ENCODE results near the gene MAPK8IP3. TPM values are rescaled to one million over a fixed set of nuclear protein-coding genes. Genes with fewer than 3 reads are reported as not detected.
"Not testable (repeated sequence)": the region's sequence is repeated elsewhere in the genome, so short reads cannot be mapped to it uniquely, and the experiment has no call there.

Gene MAPK8IP3
- polyA plus RNA-seq, 4 donors = 38.7 to 54.3 (median 49.1) TPM

DNA sequence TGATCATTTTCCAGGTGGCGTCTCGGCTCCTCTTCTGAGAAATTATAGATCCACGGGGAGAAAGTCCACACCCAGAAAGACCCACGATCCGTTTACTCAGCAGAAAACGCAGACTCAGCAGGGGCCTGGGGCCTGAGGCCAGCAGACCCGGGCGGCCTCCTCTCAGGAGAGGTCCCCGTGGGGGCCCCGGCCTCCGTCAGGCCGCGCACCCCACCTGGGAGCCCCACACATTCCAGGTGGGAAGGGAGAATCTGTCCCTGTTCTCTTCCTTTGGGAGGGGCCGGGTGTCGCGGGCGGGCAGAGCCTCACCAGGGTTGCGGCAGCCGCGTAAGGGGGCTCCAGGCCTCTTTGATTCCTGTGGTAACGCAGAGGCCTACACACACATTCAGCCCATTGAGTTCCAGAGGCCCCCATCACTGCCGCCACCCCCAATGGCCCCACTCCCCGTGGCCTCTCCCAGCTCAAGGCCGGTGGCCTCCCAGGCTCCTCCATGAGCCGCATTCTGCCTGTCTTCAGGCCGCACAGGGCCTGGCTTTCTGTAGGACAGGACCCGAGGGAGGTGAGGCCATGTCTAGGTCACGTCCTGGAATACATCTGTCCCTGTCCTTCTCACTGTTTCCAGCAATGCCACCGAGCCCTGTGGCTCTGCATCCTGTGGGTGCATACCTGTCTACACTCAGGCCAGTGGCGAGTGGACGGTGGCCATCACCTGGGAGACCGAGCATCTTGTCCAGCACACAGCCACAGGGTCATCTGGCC, 89.1 kb downstream of the MAPK8IP3 start:
- no peak for DNase-seq (ENCODE audit: low read depth in 4 of 4, low spot score in 3 of 4)

- not testable (repeated sequence) for DNase-seq (ENCODE audit: low read depth in 4 of 4, low spot score in 3 of 4)
Observed at GRCh38 chr16:1799263-1799662, 93.3 kb downstream of the MAPK8IP3 start.

DNA sequence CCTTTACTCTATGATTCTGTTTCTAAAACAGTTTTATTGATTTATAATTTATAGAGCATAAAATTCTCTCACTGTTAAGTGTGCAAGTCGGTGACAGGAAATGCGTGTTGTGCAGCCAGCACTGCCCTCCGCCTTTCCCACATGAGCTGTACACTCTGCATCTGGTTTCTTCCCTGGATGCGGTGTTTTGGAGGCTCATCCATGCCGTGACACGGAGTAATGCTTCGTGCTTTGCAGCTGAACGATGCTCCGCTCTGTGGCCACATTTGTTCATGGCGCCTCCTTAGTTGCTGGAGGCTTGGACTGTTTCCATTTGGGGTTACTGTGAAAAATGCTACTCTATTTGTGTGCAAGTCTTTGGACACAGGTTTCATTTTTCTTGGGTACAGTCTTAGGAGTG, 94.7 kb downstream of the MAPK8IP3 start:
- no peak for DNase-seq (ENCODE audit: low read depth in 4 of 4, low spot score in 3 of 4)

- DNase-seq (ENCODE audit: low read depth in 4 of 4, low spot score in 3 of 4) = no peak
Observed at GRCh38 chr16:1807626-1808025, 101.6 kb downstream of the MAPK8IP3 start.

GRCh38 chr16:1808691-1809090, 102.7 kb downstream of the MAPK8IP3 start:
- DNase-seq (ENCODE audit: low read depth in 4 of 4, low spot score in 3 of 4) = no peak

GRCh38 chr16:1809281-1809801, 103.3 kb downstream of the MAPK8IP3 start:
- no peak for DNase-seq (ENCODE audit: low read depth in 4 of 4, low spot score in 3 of 4)

DNA sequence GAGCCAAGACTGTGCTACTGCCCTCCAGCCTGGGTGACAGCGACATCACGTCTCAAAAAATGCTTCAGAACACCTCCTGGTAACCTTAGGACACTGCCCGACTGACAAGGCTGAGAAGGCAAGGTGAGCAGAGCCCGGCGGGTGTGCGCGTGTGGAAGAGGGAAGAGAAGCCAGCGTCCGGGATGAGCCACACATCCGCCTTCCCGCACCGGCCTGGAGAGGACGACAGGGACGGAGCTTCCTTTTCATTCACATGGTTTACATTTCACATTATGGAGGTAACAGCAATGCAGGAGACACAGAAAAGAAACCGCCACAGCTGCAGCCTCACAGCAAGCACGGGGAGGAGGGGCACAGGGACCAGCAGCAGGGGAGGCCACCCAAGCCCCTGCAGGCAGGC, 104.1 kb downstream of the MAPK8IP3 start:
- DNase-seq (ENCODE audit: low read depth in 4 of 4, low spot score in 3 of 4) = no peak

DNA sequence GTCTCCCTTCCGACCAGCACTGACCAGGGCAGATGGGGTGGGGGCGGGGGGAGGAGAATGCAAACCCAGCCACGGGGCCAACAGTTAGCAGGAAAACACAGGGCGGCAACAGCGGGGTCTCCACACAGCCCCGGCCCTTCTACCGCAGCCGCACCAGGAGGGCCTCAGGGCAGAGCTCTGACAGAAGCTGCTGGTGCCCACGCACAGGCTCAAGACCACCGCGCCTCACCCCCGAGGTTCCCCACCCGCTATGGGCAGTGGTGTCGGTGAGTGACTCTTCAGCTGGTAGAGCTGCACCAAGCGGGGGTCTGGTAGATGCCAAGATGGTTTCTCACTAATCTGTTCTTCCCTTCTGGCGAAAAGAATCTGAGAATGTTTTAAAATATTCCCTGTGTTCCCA, 104.5 kb downstream of the MAPK8IP3 start:
- DNase-seq (ENCODE audit: low read depth in 4 of 4, low spot score in 3 of 4) = no peak

- DNase-seq (ENCODE audit: low read depth in 4 of 4, low spot score in 3 of 4) = peak in 2 of 4 donors; percentile 35 to 46
Observed at GRCh38 chr16:1812732-1813163, 106.8 kb downstream of the MAPK8IP3 start.

DNA sequence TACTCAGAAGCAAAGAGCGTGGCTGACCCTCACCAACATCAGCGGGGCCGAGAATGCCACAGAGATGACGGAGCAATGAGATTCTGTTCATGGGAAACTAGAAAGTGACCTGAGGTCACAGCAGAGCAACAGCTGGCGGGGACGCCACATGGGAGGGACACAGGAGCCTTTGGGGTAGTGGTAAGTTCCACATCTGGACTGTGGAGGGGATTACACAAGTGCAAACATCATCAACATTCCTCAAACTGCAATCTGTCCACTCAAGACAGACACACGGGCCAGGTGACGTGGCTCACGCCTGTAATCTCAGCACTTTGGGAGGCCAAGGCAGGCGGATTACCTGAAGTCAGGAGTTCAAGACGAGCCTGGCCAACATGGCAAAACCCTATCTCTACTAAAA, 109.5 kb downstream of the MAPK8IP3 start:
- DNase-seq (ENCODE audit: low read depth in 4 of 4, low spot score in 3 of 4) = no peak

DNA sequence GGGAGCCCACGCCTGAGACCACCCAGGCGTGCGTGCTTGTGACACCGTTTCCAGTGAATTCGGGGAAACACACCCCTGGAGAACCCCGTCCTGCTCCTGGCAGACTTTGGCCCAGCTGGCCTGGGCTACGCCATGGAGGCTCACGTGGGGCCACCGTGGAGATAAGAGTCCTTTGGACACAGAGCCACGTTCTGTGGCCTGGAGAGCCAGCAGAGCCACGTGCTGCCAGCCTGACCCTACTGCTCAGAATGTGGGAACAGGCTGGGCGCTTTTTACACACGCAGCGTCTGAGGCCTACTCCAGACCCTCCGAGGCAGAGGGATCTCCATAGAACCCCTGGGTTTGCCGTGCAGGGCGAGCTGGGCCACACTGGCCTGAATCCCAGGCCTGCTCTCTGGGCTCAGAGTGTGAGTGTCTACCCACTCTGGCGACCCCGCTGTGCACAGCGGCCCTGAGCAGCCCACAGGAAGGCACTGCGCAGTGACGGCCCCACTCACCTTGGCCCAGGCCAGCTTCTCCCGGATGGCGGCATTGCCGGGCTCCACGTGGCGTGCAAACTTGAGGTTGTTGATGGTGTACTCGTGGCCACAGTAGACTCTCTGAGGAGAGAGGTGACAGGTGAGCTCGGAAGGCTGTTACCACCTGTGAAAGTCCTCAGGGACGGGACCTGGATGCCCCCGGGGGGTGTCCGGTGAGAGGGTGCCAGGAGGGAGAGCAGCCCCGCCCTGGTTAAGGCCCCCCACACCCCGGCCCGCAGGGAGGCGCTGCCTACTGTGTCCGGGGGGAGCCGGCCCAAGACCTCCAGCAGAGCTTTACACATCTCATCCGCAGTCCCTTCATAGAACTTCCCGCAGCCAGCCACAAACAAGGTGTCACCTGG, 110.6 kb downstream of the MAPK8IP3 start:
- DNase-seq (ENCODE audit: low read depth in 4 of 4, low spot score in 3 of 4) = no peak

- no peak for DNase-seq (ENCODE audit: low read depth in 4 of 4, low spot score in 3 of 4)
Observed at GRCh38 chr16:1817276-1817589, 111.2 kb downstream of the MAPK8IP3 start.

- DNase-seq (ENCODE audit: low read depth in 4 of 4, low spot score in 3 of 4) = no peak
Observed at GRCh38 chr16:1817716-1818115, 111.7 kb downstream of the MAPK8IP3 start.

DNA sequence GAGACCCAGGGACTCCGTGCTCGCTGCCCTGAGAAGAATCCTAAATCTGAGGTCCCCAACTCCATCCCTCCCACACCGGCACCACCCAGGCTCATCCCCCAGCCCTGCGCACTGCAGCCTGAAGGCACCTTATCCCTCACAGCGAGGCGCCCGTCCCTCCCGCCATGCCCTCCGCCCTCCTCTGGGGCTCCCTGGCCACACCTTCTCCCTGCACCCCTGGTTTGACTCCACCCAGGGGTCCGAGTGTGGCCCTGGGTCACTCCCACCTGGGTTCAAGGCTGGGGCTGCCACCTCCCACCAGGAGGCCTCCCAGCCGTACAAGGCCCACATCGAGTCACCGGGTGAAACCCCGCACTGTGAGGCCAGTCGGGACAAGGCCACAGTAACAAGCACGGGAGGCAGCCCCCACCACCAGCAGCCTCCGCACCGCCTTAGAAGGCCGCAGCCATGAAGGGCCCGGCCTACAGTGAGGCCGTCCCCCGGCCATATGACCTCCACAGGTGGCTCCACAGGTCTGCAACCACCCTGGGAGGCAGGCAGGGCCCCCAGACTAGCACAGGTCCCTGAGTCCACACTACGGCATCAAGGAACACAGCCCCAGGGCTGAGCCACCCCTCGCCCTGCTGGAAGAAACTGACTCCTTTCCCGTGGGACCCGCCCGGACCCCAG, 112.3 kb downstream of the MAPK8IP3 start:
- no peak for DNase-seq (ENCODE audit: low read depth in 4 of 4, low spot score in 3 of 4)

DNA sequence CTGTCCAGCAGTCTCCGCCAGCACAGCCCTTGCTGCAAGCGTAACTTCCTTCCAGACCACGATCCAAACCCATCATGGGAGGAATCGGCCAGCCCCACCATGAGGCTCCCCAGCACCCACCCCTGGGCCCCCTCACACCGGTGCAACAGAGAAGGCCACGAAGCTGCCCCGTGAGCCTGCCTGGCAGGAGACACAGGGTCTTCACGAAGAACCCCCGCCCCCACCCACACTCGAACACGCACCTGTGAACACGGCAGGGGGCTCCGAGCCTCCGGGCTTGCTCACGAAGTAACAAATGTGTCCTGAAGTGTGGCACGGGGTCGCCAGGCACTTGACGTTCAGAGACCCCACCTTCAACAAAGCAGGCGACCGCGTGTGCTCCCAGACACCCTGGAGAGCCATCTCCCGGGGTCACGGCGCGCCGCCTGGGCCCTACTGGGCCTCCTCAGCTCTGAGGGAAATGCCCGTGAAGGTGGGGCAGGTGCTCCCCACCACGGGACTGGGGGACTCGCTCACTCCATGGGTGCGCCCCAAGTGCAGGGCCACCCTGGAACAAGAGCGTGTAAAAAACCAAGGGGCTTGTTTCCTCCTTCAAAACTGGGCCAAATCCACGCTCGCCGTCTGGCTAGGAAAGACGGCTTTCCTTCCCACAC, 113.0 kb downstream of the MAPK8IP3 start:
- DNase-seq (ENCODE audit: low read depth in 4 of 4, low spot score in 3 of 4) = no peak

DNA sequence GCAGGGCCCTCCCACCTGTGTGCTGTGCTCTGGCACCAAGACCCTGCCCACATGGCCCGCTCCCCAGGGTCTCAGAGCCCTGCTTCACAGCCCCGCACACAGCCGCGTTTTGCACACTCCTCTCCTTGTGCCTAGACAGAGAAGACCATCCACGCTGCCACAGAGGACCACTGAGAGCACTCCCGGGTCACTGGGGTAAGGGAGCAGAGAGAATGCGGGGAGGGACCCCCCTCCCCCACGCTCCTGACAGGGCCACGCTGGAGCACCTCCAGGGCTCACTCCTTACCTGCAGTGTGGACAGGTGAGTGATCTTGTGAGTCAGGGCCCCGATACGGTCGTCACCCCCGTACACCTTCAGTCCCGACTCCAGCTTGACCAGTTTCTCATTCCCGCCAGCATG, 113.6 kb downstream of the MAPK8IP3 start:
- no peak for DNase-seq (ENCODE audit: low read depth in 4 of 4, low spot score in 3 of 4)

Other genes starting within 250 kb of the MAPK8IP3 start
- gene CLCN7, start 231.2 kb upstream of the MAPK8IP3 start, polyA plus RNA-seq (ENCODE audit: insufficient read length in 4 of 4) = 10 to 100 TPM; 43.4 to 62.1 (median 48.6) TPM
- under 1 TPM in 1 of 4 donors, not detected in 3; 0.04 TPM for gene PTX4, start 217.3 kb upstream of the MAPK8IP3 start, polyA plus RNA-seq (ENCODE audit: insufficient read length in 4 of 4)
- 10 to 100 TPM; 25.9 to 48.7 (median 30.5) TPM for gene TELO2, start 212.8 kb upstream of the MAPK8IP3 start, polyA plus RNA-seq (ENCODE audit: insufficient read length in 4 of 4)
- 10 to 100 TPM; 18.8 to 28.5 (median 20.6) TPM for gene TMEM204, start 172.5 kb upstream of the MAPK8IP3 start, polyA plus RNA-seq (ENCODE audit: insufficient read length in 4 of 4)
- gene IFT140, start 94.1 kb upstream of the MAPK8IP3 start, polyA plus RNA-seq (ENCODE audit: insufficient read length in 4 of 4) = 10 to 100 TPM; 37.3 to 43.5 (median 39.3) TPM
- gene CRAMP1, start 93.8 kb upstream of the MAPK8IP3 start, polyA plus RNA-seq (ENCODE audit: insufficient read length in 4 of 4) = 10 to 100 TPM; 16.8 to 21.2 (median 19.0) TPM
- 10 to 100 TPM; 76.4 to 95.3 (median 82.2) TPM for gene JPT2, start 27.9 kb upstream of the MAPK8IP3 start, polyA plus RNA-seq (ENCODE audit: insufficient read length in 4 of 4)
- gene NME3, start 65.3 kb downstream of the MAPK8IP3 start, polyA plus RNA-seq (ENCODE audit: insufficient read length in 4 of 4) = 10 to 100 TPM; 23.2 to 49.8 (median 24.3) TPM
- gene EME2, start 66.6 kb downstream of the MAPK8IP3 start, polyA plus RNA-seq (ENCODE audit: insufficient read length in 4 of 4) = 10 to 100 TPM in 1 of 4 donors, 1 to 10 TPM in 3; 6.7 to 10.7 (median 8.6) TPM
- 10 to 100 TPM; 64.2 to 87.3 (median 66.9) TPM for gene MRPS34, start 66.9 kb downstream of the MAPK8IP3 start, polyA plus RNA-seq (ENCODE audit: insufficient read length in 4 of 4)
- 10 to 100 TPM; 34.9 to 58.0 (median 38.5) TPM for gene SPSB3, start 76.4 kb downstream of the MAPK8IP3 start, polyA plus RNA-seq (ENCODE audit: insufficient read length in 4 of 4)
- gene NUBP2, start 76.8 kb downstream of the MAPK8IP3 start, polyA plus RNA-seq (ENCODE audit: insufficient read length in 4 of 4) = 10 to 100 TPM; 36.8 to 62.7 (median 40.5) TPM
- gene IGFALS, start 87.5 kb downstream of the MAPK8IP3 start, polyA plus RNA-seq (ENCODE audit: insufficient read length in 4 of 4) = 1 to 10 TPM; 2.2 to 4.6 (median 2.7) TPM
- 10 to 100 TPM; 34.3 to 51.3 (median 37.5) TPM for gene HAGH, start 120.6 kb downstream of the MAPK8IP3 start, polyA plus RNA-seq (ENCODE audit: insufficient read length in 4 of 4)
- 10 to 100 TPM; 35.4 to 52.7 (median 43.9) TPM for gene FAHD1, start 121.0 kb downstream of the MAPK8IP3 start, polyA plus RNA-seq (ENCODE audit: insufficient read length in 4 of 4)
- 1 to 10 TPM in 2 of 4 donors, under 1 TPM in 2; 0.37 to 1.7 (median 1.2) TPM for gene MEIOB, start 166.0 kb downstream of the MAPK8IP3 start, polyA plus RNA-seq (ENCODE audit: insufficient read length in 4 of 4)
- gene HS3ST6, start 212.2 kb downstream of the MAPK8IP3 start, polyA plus RNA-seq (ENCODE audit: insufficient read length in 4 of 4) = under 1 TPM; 0.14 to 0.88 (median 0.32) TPM
- gene MSRB1, start 237.0 kb downstream of the MAPK8IP3 start, polyA plus RNA-seq (ENCODE audit: insufficient read length in 4 of 4) = 10 to 100 TPM; 62.5 to 86.2 (median 67.2) TPM
- under 1 TPM; 0.18 to 0.31 (median 0.21) TPM for gene RPL3L, start 248.5 kb downstream of the MAPK8IP3 start, polyA plus RNA-seq (ENCODE audit: insufficient read length in 4 of 4)

Data from right renal pelvis (tissue), 4 donors.